Mucosa of gallbladder (tissue), 1 donor: ENCODE measurements around the gene TMPRSS4. TPM values are rescaled to one million over a fixed set of nuclear protein-coding genes. Genes with fewer than 3 reads are reported as not detected.
A peak's percentile ranks its signal among the peaks of the same experiment; 100 is the strongest.

Experiments
- DNase-seq: peaks from one replicate; pipeline ENCODE4 v3.0.0-alpha.2; 2020; ENCODE audit warnings: low spot score
- total RNA-seq: library from RNA; stranded (reverse); gene quantifications from one replicate; pipeline ENCODE4 v1.2.1, GENCODE V29; 2021
- donor health status: DM: no; HTN: no; CAD: no.

The TMPRSS4 gene
- total RNA-seq, 1 donor from 2014 or later = 180 TPM

GRCh38 chr11:118079491-118079890 lies 2.6 kb downstream of the TMPRSS4 start:
- no peak for DNase-seq

DNA sequence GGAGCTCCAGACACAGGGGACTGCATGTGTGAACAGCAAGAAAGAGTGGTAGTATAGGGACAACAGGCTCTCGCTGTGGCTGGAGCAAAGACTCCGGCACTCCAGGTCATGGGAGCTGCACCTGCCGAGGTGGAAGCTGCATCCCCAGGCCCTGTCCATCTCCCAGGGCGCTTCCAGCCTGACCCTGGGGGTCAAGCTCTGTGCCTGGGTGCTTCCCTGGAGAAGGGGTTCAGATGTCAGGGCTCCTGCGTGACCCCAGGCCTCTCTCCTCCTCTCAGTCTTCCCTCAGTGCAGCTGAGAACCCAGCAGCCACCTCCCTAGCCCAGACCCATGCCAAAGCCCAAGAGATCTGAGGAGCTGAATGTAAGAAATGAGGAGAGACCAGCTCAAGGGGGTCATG lies 3.4 kb downstream of the TMPRSS4 start:
- DNase-seq = no peak

GRCh38 chr11:118081241-118081958 lies 4.5 kb downstream of the TMPRSS4 start:
- no peak for DNase-seq

GRCh38 chr11:118082880-118083552 lies 6.1 kb downstream of the TMPRSS4 start:
- DNase-seq = no peak

DNA sequence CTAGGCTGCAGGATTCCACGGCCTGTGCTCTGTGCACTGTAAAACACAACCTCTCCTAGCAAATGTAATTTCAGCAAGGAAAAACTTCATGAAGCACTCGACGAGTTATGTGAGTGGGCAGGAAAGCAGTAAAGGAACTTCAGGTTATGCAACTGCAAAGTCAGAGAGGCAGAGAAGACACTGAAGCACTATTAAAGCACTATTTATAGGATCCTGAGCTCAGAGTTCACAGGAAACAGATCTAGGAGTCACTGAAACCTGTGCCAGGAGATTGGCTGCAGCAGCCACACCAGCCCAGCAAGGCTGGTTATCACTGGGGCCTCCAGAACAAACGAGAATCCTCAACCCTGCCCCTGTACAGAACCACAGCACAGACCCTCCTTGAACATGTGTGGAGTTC lies 7.4 kb downstream of the TMPRSS4 start:
- DNase-seq = peak; percentile 27

GRCh38 chr11:118084656-118085055 lies 7.8 kb downstream of the TMPRSS4 start:
- DNase-seq = no peak

- no peak for DNase-seq
Measured at GRCh38 chr11:118086913-118087768, 10.3 kb downstream of the TMPRSS4 start, which contains the start of gene SMIM35. Gene SMIM35, minus strand, starts transcription at chr11:118086963. Its CDS starts 206 bp downstream, at chr11:118086757.

DNA sequence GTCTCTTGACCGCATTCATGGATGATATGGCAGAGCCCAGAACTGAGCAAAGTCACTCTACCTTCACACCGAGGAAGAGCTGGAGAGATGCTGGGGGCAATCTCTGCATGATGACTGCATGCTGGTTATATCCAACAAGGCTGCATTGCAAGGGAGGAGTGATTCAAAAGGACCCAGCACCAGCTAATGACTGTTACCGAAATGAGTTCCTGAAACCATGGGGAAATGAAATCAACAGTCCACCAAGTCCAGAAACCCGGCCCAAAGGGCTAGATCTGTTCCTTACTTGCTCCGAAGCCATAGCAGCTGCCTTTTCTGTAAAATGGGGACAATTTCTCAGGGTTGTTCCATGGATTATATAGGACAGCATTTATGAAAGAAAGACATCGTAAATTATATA lies 11.1 kb downstream of the TMPRSS4 start:
- DNase-seq = no peak

GRCh38 chr11:118088531-118088930 lies 11.7 kb downstream of the TMPRSS4 start:
- peak; percentile 76 for DNase-seq

- DNase-seq = no peak
Measured at GRCh38 chr11:118090545-118091162, 13.8 kb downstream of the TMPRSS4 start.

DNA sequence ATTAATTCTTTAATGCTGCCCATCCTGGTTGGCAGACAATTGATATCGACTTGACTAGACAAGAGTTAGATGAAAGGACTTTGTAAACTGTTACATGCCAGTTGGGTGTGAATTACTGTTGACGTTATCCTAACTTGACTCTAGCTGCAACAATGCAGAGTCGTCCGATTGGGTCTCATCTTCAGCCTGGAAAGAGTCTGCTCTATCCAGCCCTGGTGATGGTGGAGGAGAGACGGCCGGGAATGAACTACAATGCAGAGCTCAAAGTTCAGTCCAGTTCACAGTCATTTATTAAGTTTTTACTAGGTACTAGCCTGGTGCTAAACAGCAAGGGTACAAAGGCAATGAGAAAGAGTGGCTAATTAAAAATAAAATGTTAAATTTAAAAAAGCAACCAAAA lies 14.8 kb downstream of the TMPRSS4 start:
- DNase-seq = peak; percentile 41

DNA sequence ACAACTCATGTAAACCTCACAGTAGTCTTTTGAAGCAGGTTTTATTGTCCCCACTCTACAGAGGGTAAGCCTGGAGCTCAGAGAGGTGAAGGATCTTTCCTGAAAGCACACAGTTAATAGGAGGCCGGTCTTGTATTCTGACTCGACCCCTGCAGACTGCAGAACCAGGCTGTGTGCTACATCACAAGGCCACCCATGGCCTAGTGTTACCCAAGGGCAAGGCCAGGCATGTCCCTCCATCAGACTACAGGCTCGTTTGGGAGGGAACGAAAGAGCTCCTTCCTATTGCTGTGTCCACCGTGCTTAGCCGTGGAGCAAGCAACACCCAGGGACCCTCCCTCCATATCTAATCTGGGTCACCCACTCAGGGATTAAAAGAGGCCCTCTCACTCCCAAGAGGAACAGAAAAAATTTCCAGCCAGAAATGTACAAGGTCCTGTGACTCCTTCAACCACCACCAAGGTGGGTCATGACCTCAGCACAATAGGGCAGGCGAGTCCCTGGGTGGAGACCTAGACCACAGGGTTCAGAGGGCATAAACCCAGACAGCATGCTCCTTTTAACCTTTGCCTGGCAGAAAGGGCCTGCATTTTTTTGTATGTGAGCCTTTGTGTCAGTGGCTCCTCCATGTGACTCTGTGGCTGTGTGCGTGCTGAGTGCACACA lies 16.2 kb downstream of the TMPRSS4 start:
- DNase-seq = no peak

DNA sequence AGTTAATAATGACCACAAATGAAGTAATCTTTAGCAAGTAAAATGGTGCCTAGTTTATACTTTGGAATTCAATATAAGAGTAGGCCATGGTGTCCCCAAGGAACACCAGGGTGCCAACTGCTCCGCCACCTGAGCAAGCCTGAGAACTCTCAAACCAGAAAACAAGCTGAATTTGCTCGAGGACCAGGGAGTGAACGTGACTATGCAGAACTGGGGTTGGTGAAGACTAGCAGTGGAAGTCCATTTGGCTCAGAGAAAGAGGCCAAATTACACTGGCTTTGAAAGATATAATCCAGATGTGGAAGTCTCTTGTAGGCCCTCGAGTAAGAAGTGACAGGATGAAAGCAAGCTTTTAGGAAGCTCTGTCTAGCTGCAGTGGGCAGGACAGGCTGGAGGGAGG lies 18.6 kb downstream of the TMPRSS4 start:
- no peak for DNase-seq

DNA sequence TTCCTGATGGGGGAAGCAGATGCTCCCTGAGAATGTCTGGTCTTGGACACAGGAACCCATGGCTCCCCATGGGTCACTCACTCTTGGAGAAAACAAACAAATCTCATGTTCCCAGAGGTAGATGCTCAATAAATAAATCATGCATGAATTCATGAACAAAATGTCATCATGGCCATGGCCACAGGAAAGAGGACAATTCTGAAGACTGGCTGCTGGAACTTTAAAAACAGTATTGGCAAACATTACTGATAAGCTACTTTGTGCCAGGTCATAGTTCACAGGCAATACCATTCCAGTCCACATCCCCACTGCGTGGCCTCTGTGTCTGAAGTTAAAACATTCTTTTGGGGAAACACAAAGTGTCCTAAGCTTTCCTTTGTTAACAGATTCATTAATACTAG lies 19.1 kb downstream of the TMPRSS4 start:
- DNase-seq = no peak

DNA sequence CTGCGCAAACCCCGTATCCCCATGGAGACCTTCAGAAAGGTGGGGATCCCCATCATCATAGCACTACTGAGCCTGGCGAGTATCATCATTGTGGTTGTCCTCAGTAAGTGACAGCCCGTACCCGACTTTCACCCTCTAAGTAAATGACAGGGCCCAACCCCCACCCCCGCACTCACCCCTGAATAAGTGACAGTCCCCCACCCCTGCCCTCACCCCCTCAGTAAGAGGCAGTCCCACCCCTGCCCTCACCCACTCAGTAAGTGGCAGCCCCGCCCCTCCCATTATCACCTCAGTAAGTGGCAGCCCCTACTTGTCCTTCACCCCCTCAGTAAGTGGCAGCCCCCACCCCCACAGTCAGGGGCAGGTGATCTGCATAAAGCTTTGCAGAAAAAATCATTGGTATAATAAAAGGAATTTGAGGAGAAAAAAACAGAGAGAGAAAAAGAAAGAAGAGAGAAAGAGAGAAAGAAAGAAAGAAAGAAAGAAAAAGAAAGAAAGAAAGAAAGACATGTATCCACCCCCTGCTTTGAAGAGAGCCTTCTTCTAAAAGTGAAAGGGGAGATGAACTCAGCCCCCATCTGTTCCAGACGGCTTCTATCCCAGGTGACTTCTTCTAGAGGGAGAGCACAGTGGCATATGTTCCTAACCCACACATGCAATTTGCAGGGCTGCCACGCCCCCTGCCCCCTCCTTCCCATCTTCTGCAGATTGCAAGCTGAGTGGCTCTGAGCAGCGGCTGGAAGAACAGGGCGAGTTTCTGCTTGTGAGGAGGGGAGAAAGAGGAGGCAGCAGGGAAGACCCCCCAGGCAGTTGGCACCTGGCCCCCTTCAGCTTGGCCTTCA lies 22.3 kb downstream of the TMPRSS4 start:
- DNase-seq = no peak

DNA sequence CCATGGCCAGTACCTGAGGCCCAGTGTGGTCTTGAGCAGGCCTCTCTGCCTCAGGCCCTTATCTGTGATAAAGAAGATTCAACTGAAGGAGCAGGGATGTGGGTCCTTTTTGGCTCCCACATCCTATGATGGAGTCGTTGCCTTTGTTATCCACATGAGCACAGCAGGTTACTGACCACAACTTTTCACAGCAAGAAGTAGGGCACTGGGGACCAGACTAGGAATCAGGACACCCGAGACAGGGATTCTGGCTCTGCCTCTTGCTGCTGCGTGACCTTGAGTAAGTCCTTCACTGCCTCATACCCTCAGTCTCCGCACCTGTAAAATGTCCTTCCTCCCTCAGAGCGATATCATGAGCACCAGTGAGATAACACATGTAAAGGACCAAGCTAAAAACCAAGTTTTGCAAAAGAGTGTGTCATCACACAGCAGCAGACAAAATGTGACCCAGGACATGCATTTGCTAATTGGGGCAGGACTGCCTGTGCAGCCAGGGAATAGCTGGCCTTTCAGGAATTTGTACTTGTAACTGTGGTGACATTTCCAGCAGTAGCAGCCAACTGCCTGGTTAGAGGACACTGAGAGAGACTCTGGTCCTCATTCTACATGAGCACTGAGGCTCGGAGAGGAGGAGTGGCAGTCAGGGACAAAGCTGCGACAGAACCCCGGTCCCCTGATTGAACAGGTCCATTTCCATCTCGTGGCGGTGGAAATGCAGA lies 23.1 kb downstream of the TMPRSS4 start:
- DNase-seq = no peak

- DNase-seq = no peak
Measured at GRCh38 chr11:118100691-118101232, 23.9 kb downstream of the TMPRSS4 start.

- DNase-seq = no peak
Measured at GRCh38 chr11:118102721-118103261, 25.9 kb downstream of the TMPRSS4 start.

- DNase-seq = no peak
Measured at GRCh38 chr11:118104491-118104890, 27.6 kb downstream of the TMPRSS4 start.
